Measurements from ENCODE around the gene SASH3. TPM values are rescaled to one million over a fixed set of nuclear protein-coding genes. Genes with fewer than 3 reads are reported as not detected.

The SASH3 gene
- total and polyA plus RNA-seq, 2 experiments from 2014 or later, result 0.06 TPM; not detected in 1

DNA sequence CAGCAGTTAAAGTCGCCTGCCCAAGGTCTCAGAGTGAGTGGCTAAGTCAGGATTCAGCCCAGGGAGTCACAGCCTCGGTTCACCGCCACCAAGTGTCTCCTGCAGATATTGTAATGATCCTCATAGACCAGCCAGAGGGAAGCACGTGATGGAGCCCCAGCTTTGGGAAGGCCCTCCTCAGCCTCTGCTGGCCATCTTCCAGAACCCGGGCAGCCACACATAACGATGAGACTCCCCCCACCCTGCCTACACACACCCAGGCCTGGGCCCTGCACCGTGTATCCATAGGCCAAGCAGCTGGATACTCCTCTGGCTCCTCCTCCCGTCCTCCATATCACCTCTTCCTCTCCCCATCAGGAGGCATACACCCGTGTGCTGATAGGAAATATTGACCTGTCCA lies 19.6 kb upstream of the SASH3 start:
- Histone ChIP-seq H3K9me3 (ENCODE audit: low read depth) (no peaks in the 10 kb centered on the region), H3F3A (ENCODE audit: insufficient read depth) (no peaks in the 10 kb centered on the region), H3K4me3 (no peak overlapping the region), H3K27me3 (replicated peaks; ENCODE audit: insufficient read depth) (no peaks in the 10 kb centered on the region), H3K4me1 (ENCODE audit: insufficient read depth) (no peaks in the 10 kb centered on the region), H3K27ac (no peak overlapping the region), H4K20me1 (ENCODE audit: insufficient read depth) (no peaks in the 10 kb centered on the region), H3K79me2 (ENCODE audit: insufficient read depth) (no peaks in the 10 kb centered on the region), H3K36me3 (ENCODE audit: low read depth) (no peaks in the 10 kb centered on the region), H3K9ac (no peak overlapping the region), H3K9me2 (ENCODE audit: insufficient read depth) (no peaks in the 10 kb centered on the region), H2AFZ (no peak overlapping the region), H3K4me2 (ENCODE audit: unreplicated experiment) (no peak overlapping the region)
- 74 to 78% methylated on average over 7 to 8 of the region's 9 CpGs for WGBS, 2 experiments (ENCODE audit: low coverage in 1 of 2, low lambda C conversion rate in 2 of 2, missing lambda C conversion rate in 2 of 2)
- no peak for TF ChIP-seq EZH2 (IDR thresholded peaks at IDR 0.05; ENCODE audit: insufficient read depth, poor library complexity, severe bottlenecking)
- TF ChIP-seq EZH2phosphoT487 (IDR thresholded peaks at IDR 0.05; ENCODE audit: insufficient read depth, low read depth), result no peak
- in situ Hi-C loops (cut with MboI), result no loop called here
- DNase-seq, result no peak

DNA sequence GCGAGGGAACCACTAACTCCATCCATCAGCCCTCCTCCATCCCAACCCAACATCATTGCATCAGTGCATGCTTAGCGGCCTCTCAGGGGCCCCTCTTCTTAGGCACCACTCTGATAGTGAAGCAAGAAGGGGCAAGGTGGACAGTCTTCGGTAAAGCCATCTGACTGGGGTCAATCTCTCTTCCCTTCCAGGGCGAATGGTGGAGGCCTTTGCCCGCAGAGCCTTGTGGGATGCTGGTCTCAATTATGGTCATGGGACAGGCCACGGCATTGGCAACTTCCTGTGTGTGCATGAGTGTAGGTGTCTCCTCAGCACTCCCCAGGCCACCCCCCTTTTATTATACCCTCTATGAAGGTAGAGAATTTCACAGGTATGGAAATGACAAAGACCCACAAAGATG lies 18.8 kb upstream of the SASH3 start:
- Histone ChIP-seq H3K36me3 (ENCODE audit: low read depth) (no peaks in the 10 kb centered on the region), H2AFZ (no peak overlapping the region), H3K27ac (no peak overlapping the region), H3K79me2 (ENCODE audit: insufficient read depth) (no peaks in the 10 kb centered on the region), H3K27me3 (replicated peaks; ENCODE audit: insufficient read depth) (no peaks in the 10 kb centered on the region), H3K9ac (no peak overlapping the region), H3K4me1 (ENCODE audit: insufficient read depth) (no peaks in the 10 kb centered on the region), H4K20me1 (ENCODE audit: insufficient read depth) (no peaks in the 10 kb centered on the region), H3K9me3 (ENCODE audit: low read depth) (no peaks in the 10 kb centered on the region), H3K9me2 (ENCODE audit: insufficient read depth) (no peaks in the 10 kb centered on the region), H3K4me2 (ENCODE audit: unreplicated experiment) (no peak overlapping the region), H3K4me3 (no peak overlapping the region), H3F3A (ENCODE audit: insufficient read depth) (no peaks in the 10 kb centered on the region)
- TF ChIP-seq EZH2phosphoT487 (IDR thresholded peaks at IDR 0.05; ENCODE audit: insufficient read depth, low read depth) (no peak), EZH2 (IDR thresholded peaks at IDR 0.05; ENCODE audit: insufficient read depth, poor library complexity, severe bottlenecking) (no peak)
- no peak for DNase-seq
- in situ Hi-C loops (cut with MboI), result no loop called here
- WGBS, 2 experiments (ENCODE audit: low coverage in 1 of 2, low lambda C conversion rate in 2 of 2, missing lambda C conversion rate in 2 of 2), result 98 to 100% methylated on average over 5 to 6 of the region's 6 CpGs

DNA sequence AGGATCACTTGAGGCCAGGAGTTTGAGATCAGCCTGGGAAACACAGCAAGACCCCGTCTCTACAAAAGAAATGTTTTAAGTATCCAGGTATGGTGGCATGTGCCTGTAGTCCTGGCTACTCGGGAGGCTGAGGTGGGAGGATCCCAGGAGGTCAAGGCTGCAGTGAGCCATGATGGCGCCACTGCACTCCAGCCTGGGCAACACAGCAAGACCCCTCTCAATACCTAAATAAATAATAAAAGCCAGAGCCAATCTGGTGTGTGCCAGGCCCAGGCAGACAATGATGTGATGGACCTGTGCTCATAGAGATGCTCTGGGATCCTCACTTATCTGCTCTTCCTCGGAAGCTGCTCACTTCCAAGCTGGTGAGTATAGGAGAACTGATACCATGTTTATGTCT lies 18.2 kb upstream of the SASH3 start:
- Histone ChIP-seq H3K9me2 (ENCODE audit: insufficient read depth) (no peaks in the 10 kb centered on the region), H3K36me3 (ENCODE audit: low read depth) (no peaks in the 10 kb centered on the region), H3K9ac (no peak overlapping the region), H3K79me2 (ENCODE audit: insufficient read depth) (no peaks in the 10 kb centered on the region), H4K20me1 (ENCODE audit: insufficient read depth) (no peaks in the 10 kb centered on the region), H3K27ac (no peak overlapping the region), H3K27me3 (replicated peaks; ENCODE audit: insufficient read depth) (no peaks in the 10 kb centered on the region), H3K4me1 (ENCODE audit: insufficient read depth) (no peaks in the 10 kb centered on the region), H3K4me3 (no peak overlapping the region), H3K9me3 (ENCODE audit: low read depth) (no peaks in the 10 kb centered on the region), H3F3A (ENCODE audit: insufficient read depth) (no peaks in the 10 kb centered on the region), H3K4me2 (ENCODE audit: unreplicated experiment) (no peak overlapping the region), H2AFZ (no peak overlapping the region)
- 80 to 93% methylated on average over 3 of the region's 4 CpGs for WGBS, 2 experiments (ENCODE audit: low coverage in 1 of 2, low lambda C conversion rate in 2 of 2, missing lambda C conversion rate in 2 of 2)
- DNase-seq, result no peak
- in situ Hi-C loops (cut with MboI), result no loop called here
- no peak for TF ChIP-seq EZH2 (IDR thresholded peaks at IDR 0.05; ENCODE audit: insufficient read depth, poor library complexity, severe bottlenecking)
- TF ChIP-seq EZH2phosphoT487 (IDR thresholded peaks at IDR 0.05; ENCODE audit: insufficient read depth, low read depth), result no peak

DNA sequence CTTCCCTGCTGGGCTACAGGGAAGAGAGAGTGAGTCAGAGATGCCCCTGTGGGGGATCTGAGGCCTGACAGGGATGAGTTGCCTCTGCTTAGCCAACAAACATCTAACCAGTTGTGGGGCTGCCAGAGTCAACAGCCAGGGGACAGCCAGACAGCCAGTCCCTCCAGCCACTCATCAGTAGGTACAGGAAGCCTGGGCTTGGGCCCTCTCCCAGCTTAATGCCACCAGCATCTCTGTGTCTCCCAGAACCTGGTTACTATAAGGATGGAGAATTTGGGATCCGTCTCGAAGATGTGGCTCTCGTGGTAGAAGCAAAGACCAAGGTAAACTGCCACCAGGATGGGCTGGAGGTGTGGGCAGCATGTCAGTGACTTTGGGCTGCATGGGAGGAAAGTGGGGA lies 17.3 kb upstream of the SASH3 start:
- H3K9ac ChIP-seq, result no peak overlapping the region
- H3K36me3 ChIP-seq (ENCODE audit: low read depth), result no peaks in the 10 kb centered on the region
- H3K4me3 ChIP-seq, result no peak overlapping the region
- no peaks in the 10 kb centered on the region for H3F3A ChIP-seq (ENCODE audit: insufficient read depth)
- H3K9me3 ChIP-seq (ENCODE audit: low read depth), result no peaks in the 10 kb centered on the region
- no peak for DNase-seq
- no peaks in the 10 kb centered on the region for H3K79me2 ChIP-seq (ENCODE audit: insufficient read depth)
- TF ChIP-seq EZH2phosphoT487 (IDR thresholded peaks at IDR 0.05; ENCODE audit: insufficient read depth, low read depth), result no peak
- TF ChIP-seq EZH2 (IDR thresholded peaks at IDR 0.05; ENCODE audit: insufficient read depth, poor library complexity, severe bottlenecking), result no peak
- in situ Hi-C loops (cut with MboI), result no loop called here
- H3K4me2 ChIP-seq (ENCODE audit: unreplicated experiment), result no peak overlapping the region
- H3K27ac ChIP-seq, result no peak overlapping the region
- 95 to 98% methylated on average over 3 of the region's 3 CpGs for WGBS, 2 experiments (ENCODE audit: low coverage in 1 of 2, low lambda C conversion rate in 2 of 2, missing lambda C conversion rate in 2 of 2)
- H2AFZ ChIP-seq, result no peak overlapping the region
- no peaks in the 10 kb centered on the region for H3K27me3 ChIP-seq (replicated peaks; ENCODE audit: insufficient read depth)
- no peaks in the 10 kb centered on the region for H4K20me1 ChIP-seq (ENCODE audit: insufficient read depth)
- H3K4me1 ChIP-seq (ENCODE audit: insufficient read depth), result no peaks in the 10 kb centered on the region
- no peaks in the 10 kb centered on the region for H3K9me2 ChIP-seq (ENCODE audit: insufficient read depth)

DNA sequence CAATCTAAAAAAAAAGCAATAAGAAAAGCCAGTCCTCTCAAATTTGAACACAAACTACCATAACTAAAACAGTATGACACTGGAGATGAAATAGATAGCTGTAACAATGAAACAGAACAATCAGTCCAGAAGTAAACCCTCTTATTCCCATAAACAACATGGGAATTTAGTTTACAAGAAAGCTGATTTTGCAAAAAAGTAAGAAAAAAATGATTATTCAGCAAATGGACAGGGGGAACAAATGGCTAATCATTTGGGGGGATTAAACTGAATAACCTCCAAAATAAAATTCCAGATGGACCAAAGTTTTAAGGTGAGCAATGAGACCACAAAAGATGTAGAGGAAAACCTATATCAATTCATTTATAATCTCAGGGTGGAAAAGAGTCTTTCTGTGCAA lies 16.1 kb upstream of the SASH3 start:
- DNase-seq, result no peak
- Histone ChIP-seq H3K4me3 (no peak overlapping the region), H3F3A (ENCODE audit: insufficient read depth) (no peaks in the 10 kb centered on the region), H3K9me3 (ENCODE audit: low read depth) (no peaks in the 10 kb centered on the region), H3K79me2 (ENCODE audit: insufficient read depth) (no peaks in the 10 kb centered on the region), H2AFZ (no peak overlapping the region), H3K27ac (no peak overlapping the region), H4K20me1 (ENCODE audit: insufficient read depth) (no peaks in the 10 kb centered on the region), H3K9me2 (ENCODE audit: insufficient read depth) (no peaks in the 10 kb centered on the region), H3K36me3 (ENCODE audit: low read depth) (no peaks in the 10 kb centered on the region), H3K4me1 (ENCODE audit: insufficient read depth) (no peaks in the 10 kb centered on the region), H3K27me3 (replicated peaks; ENCODE audit: insufficient read depth) (no peaks in the 10 kb centered on the region), H3K4me2 (ENCODE audit: unreplicated experiment) (no peak overlapping the region), H3K9ac (no peak overlapping the region)
- TF ChIP-seq EZH2 (IDR thresholded peaks at IDR 0.05; ENCODE audit: insufficient read depth, poor library complexity, severe bottlenecking), result no peak
- TF ChIP-seq EZH2phosphoT487 (IDR thresholded peaks at IDR 0.05; ENCODE audit: insufficient read depth, low read depth), result no peak
- in situ Hi-C loops (cut with MboI), result no loop called here

Data from GM23248 (cell line).